Measurements from ENCODE around the gene SNAP47.

GRCh38 chr1:227759341-227760300 is 24.4 kb downstream of the SNAP47 start:
- TF ChIP-seq EZH2phosphoT487 (IDR thresholded peaks at IDR 0.05; ENCODE audit: insufficient read depth, low read depth): no peak
- no peak for TF ChIP-seq EZH2 (IDR thresholded peaks at IDR 0.05; ENCODE audit: insufficient read depth, poor library complexity, severe bottlenecking)

All from GM23248 (cell line).